GM19099 (cell line): Measurements from ENCODE around the gene SCPEP1.

Source experiments
- POLR2A ChIP-seq: IDR thresholded peaks from 3 replicates; pipeline ENCODE4 v1.6.1; 2011; ENCODE audit warnings: low read depth; ENCODE audit not compliant: insufficient read length; ENCODE audit errors: extremely low read depth

The SCPEP1 gene, protein sequence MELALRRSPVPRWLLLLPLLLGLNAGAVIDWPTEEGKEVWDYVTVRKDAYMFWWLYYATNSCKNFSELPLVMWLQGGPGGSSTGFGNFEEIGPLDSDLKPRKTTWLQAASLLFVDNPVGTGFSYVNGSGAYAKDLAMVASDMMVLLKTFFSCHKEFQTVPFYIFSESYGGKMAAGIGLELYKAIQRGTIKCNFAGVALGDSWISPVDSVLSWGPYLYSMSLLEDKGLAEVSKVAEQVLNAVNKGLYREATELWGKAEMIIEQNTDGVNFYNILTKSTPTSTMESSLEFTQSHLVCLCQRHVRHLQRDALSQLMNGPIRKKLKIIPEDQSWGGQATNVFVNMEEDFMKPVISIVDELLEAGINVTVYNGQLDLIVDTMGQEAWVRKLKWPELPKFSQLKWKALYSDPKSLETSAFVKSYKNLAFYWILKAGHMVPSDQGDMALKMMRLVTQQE

DNA sequence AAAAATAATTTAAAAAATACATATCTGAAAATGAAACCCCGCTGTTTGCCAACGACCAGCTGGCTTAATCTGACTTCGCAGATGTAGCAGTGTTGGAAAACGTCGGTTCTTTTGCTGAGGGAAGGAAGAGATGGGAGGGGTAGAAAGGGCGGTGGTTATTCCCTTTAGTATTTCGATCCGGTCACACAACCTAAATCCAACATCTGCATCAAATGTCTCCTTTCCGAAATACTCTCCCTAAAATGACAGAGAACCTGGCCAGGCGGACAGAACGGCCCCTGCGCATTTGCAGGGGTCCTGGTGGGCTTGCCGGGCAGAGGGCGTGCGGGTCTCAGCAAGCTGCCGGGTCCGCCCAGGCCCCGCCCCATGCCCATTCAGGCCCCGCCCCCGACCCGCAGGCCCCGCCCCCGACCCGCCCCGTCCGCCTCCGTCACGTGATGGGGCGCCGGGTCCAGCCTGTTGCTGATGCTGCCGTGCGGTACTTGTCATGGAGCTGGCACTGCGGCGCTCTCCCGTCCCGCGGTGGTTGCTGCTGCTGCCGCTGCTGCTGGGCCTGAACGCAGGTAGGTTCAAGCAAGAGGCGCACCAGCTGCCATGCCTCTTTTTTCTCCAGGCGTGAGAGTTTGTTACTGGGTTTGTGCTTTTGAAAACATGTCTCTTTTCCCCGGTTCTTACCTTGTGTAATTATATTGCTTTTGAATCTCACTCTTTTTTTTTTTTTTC is at the start of gene SCPEP1:
TSS of gene SCPEP1 (plus strand) at position 459 of the 723 bp plus-strand sequence. CDS start at position 488, 29 bp downstream.
- TF ChIP-seq POLR2A, result peak; percentile 83

DNA sequence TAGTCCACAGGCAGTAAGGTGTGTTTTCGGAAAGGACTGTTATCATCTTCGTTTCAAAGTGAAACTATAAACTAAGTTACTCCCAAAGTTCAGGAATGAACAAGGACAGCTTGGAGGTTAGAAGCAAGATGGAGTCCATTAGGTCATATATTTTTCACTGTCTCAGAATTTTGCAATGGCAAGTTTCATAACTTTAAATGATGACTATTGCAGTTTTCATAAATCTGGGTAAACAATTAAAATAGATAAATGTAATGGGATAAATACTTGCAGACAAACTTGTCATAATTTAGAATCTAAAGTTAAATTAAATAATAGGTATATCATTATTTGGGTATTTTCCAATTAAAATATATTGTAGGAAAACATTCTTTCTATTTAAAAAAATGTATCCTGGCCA is 49.3 kb upstream of the SCPEP1 start:
- no peak for TF ChIP-seq POLR2A

DNA sequence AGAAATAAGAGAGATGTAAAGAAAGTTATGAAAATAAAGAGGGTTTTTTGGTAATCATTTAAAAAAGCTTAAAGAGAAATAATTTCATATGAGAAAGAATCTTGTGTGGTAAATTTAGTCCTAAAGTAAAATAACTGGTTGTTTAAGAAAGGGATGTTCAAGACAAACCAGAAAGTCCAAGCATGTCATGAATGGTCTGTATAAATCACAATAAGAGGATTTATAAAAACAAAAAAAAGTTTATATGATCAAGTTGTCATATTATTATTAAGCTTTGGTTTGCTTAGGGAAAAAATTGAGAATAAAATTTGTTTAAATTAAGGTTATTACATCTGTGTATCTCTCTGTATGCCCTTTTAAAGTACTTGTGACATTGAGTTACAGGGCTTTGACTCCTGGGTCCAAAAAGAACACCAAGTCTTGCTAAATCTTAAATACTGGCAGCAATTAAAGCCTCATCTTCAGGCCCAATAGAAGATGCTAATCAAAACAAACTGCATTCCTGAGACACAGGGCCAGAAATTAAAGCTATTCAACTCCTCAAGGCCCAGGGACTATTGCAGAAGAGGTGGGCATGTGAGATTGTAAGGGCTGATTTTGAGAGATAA is 48.5 kb upstream of the SCPEP1 start:
- no peak for TF ChIP-seq POLR2A

DNA sequence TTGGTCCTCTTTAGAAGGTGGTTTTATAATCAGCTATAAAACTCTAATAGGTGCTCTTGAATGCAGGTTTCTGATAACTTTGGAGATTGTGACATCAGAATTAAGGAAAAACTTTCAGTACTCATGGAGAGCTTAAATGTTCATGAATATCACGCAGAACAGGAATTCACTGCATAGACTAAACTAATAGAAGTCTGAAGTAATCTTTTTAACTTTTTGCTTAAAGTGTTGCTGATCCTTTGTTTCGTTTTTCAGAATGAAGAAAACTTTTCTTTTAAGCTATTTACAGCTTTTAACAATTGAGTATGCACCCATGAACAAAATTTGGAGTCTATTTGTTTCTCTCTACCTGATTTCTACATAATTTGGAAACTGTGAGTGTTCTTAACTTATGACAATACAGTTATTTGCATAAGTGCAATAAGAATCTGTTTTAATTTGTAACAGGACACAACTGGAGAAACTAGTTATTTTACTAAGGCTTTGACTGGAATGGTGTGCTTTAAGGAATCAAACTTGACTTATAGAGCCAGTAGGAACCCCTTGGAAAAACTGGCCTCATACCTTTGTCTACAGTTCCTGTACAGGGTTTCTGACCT is 47.1 kb upstream of the SCPEP1 start:
- TF ChIP-seq POLR2A, result no peak

DNA sequence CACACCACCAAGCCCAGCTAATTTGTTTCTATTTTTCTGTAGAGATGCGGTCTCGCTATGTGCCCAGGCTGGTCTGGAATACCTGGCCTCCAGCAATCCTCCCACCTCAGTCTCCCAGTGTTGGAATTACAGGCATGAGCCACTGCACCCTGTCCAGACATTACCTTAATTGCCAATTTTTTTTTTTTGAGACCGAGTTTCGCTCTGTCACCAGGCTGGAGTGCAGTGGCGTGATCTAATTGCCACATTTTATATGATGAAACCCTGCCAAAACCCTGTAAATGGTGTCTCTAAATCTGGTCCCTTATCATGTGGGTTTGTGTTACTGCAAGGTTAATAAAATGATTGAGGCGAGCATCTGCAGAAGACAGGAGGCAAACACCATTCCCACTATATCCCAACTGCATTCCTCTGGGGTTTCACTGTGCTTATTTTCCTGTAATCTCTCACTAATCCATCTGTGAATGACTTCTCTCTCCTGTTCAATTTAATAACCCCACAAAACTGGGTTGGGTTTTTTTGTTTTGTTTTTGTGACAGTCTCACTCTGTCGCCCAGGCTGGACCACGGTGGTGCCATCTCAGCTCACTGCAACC is 44.7 kb upstream of the SCPEP1 start:
- no peak for TF ChIP-seq POLR2A

DNA sequence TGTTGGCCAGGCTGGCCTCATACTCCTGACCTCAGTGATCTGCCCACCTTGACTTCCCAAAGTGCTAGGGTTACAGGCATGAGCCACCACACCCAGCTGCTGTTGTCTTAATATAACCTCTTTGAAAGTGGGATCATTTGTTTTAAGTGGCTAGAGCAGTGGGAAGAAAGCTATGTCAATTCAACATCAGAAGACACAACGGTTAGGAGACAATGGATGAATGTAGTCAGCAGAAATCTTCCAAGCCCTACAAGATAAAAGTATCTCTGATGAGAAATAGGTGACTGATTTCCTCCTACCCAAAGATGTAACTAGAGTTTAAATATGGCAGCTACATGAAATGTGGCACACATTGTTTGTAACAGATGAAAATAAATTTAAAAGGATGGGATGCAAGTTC is 44.1 kb upstream of the SCPEP1 start:
- TF ChIP-seq POLR2A, result no peak

DNA sequence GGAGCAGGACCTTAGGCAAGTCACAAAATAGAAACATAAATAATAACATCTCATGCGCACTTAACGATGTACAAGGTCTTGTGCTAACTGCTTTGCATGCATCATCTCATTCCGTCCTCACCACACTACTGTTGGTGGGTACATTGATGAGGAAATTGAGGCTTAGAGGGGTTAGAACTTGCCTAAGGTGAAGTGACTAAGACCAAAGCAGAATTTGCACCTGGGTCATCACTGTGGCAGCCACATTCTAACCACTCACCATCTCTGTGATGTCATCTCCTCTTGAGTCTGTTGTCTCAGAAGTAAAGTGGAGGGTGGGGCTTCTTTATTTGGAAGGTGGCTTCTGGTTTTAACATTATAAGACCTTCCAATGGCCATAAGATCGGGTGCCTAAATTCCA is 43.7 kb upstream of the SCPEP1 start:
- TF ChIP-seq POLR2A, result no peak

DNA sequence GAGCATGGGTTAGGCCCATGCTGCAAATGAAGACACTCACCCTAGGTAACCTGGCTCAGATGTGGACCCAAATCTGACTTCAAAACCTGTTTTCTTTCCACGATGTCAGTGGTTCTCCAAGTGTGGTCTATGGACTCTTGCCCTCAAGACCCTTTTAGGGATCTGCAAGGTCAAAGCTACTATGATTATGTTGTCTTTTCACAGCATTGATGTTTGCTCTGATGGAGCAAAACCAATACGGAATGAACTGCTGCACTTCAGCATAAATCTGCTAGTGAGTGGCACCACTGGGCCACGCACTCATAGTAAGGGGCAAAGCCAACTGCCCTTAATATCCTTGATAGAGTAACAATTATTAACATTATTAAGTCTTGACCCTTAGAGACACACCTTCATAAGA is 42.5 kb upstream of the SCPEP1 start:
- TF ChIP-seq POLR2A, result no peak

DNA sequence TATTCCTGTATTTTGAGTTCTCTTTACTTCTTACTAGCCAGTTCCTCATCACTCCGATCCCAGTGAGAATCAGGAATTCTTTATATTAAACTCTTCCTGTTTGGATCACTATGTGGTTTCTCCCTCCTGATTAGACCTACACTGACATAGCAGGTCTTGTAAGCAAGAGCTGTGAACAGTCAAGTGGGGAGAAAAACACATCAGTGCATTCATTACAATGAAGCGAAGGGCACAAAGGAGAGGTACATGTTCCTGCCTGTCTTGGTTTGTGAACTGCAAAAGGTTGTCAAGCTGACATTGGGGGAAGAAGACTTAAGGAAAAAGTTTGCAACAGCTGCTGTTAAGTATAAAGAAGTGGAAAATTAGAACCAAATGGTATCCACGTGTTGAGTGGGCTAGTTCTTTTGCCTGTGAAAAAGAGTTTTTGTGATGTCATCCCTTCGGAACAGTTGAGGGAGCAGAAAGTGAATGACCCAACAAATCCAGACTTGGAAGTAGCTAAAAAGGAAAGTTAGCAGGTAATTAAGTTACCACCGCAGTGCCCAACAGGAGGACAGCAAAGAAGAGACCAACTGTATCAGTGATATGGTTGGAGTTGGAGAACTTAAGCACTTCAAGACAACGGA is 41.1 kb upstream of the SCPEP1 start:
- TF ChIP-seq POLR2A, result no peak

DNA sequence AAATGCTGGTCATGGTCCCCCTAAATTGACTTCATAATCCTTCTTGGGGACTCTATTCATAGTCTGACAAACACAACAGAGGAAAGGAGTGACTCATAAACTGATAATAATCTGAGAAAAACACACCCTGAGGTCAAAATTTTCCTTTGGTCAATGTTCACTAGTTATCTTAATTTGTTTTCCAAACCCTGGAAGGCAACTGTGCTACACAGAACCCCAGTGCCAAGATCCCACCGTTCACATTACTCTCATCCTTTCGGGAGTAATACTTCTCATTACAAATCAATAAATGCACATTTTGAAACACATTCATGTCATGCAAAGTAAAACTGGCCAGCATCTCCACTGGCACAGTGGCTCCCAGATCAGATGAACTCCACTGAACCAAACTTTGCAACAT is 40.2 kb upstream of the SCPEP1 start:
- TF ChIP-seq POLR2A, result no peak

DNA sequence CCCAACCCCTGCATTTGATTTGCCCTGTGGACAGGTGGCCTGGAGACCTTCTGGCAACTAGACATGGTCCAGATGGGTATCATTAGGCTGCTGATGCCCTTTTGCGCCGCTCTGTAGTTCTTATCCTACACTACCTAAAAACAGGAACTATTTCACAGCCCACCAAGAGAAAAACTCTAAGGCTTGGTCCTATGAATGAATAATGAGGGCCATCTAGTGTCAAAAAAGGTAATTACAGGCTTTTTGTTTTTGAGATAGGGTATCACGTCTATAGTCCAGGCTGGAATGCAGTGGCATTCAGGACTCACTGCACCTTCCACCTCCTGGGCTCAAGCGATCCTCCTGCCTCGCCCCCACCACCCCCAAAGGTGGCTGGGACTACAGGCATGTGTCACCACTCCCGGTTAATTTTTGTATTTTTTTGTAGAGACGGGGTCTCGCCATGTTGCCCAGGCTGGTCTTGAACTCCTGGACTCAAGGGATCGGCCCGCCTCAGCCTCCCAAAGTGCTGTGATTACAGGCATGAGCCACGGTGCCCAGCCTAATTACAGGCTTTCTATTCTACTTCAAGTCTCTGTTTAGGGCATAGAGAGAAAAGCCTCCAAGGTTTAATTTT is 38.0 kb upstream of the SCPEP1 start:
- TF ChIP-seq POLR2A, result no peak

DNA sequence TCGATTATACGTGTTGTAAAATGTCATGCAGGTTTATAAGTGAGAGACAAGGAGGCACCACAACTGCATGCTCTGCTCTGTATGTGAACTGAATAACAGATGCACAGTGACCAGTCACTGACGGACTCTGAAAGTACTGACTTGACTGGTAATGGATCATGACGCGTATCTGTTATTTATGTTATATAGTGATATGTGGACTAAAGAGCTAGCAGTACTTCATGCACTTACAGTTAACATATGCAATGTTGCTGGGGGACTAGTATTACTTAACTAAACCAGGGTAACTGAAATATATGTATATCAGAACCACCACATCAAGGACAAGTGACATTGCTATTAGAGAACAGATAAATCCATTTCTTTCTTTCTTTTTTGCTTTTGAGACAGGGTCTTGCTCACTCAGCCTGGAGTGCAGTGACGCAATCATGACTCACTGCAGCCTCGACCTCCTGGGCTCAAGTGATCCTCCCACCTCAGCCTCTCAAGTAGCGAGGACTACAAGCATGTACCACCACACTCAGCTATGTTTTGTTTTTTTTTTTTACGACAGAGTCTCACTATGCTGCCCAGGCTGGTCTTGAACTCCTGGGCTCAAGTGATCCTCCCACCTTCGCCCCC is 34.3 kb upstream of the SCPEP1 start:
- TF ChIP-seq POLR2A, result no peak

DNA sequence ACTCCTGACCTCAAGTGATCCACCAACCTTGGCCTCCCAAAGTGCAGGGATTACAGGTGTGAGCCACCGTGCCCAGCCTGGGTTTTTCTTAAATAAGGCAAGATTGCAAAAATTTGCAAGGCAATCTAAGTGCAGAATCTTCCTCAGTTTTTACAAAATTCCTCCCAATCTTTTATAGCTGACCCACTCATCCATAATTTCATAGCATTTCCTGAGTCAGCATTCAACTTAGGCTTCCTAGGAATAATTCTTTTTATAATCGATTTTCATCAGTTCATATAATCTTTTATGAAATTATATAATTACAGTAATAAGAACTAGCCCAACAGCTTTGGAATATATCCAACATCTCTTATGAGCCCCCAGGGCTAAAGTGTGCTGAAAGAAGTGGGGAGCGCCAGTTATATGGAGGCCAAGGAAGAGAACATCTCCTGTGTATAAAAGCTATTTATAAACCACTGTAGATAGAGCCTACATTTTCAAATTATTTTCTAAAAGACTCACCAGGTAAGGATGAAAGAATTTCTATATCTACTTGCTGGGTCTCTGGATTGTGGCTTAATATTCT is 31.9 kb upstream of the SCPEP1 start:
- no peak for TF ChIP-seq POLR2A
